HG03108 (cell line): ENCODE results near the gene CRAT.

Experiments
- ATAC-seq: cut with Tn5 transposase; IDR thresholded peaks from one replicate; pipeline ENCODE4 v1.9.1; 2021; ENCODE audit warnings: moderate library complexity; ENCODE audit not compliant: unreplicated experiment

CRAT gene

GRCh38 chr9:129111528-129112151 lies 1.0 kb upstream of the CRAT start:
- ATAC-seq, result no peak

- peak; percentile 1 for ATAC-seq
These were observed 447 bp downstream of the CRAT start for GRCh38 chr9:129109952-129110739.

GRCh38 chr9:129109537-129109903 lies 1.1 kb downstream of the CRAT start:
- no peak for ATAC-seq

- no peak for ATAC-seq
These were observed 1.6 kb downstream of the CRAT start for GRCh38 chr9:129108805-129109536.

DNA sequence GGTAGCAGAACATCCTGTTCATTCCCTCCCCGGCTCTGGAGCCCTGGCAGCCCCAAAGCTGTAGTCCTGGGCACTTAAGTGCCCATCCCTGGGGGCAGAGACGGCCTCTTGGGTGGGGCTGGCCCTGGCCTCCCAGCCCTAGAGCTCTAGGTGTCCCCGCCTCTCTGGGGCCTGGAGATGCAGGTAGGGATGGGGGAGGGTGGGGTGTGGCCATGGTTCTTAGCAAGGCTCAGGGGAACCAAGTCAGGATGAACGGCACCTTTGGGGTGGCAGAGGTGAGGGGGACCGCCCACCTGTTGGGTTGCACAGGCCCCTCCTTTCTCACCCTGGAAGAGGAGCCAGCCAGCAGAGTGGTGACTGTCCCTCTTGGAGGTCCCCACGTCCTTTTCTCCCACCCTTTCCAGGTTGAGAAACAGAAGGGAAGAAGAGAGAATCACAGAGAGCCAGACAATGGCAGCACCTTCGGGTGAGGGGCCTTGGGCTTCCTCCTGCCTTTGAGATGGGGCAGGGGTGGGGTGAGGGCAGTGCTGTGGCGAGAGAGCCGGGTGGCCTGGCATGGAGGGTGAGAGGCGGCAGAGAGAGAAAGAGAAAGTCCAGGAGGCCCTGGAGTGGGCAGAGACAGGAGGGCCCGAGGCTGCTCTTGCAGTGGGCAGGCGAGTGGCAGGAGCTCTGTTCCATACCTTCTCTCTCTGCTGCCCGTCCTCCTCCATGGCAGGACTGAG lies 2.3 kb downstream of the CRAT start:
- ATAC-seq, result no peak

DNA sequence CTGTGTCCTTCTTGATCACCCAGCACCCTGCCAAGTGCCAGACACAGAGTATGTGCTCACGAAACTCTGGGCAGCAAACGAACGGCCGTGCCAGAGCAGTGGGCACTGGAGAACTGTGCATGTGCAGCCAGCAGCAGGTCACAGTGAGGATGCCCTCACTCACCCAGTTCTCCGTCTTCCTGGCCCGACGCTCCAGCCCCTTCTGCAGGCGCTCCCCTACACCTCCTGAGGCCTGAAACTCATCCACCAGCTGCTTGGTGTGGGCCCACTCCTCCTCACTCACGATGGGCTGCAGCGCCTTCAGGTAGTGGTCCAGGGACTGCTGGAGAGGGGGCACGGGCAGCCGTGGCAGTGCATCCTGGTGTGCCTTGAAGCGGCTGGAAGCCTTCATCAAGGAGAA lies 2.9 kb downstream of the CRAT start:
- no peak for ATAC-seq

GRCh38 chr9:129105857-129106694 lies 4.5 kb downstream of the CRAT start:
- ATAC-seq, result no peak

- ATAC-seq, result no peak
These were observed 6.5 kb downstream of the CRAT start for GRCh38 chr9:129104051-129104450.

GRCh38 chr9:129103595-129103965 lies 7.0 kb downstream of the CRAT start:
- no peak for ATAC-seq

GRCh38 chr9:129102791-129103594 lies 7.6 kb downstream of the CRAT start:
- ATAC-seq, result no peak

GRCh38 chr9:129102095-129102525 lies 8.5 kb downstream of the CRAT start:
- ATAC-seq, result no peak

DNA sequence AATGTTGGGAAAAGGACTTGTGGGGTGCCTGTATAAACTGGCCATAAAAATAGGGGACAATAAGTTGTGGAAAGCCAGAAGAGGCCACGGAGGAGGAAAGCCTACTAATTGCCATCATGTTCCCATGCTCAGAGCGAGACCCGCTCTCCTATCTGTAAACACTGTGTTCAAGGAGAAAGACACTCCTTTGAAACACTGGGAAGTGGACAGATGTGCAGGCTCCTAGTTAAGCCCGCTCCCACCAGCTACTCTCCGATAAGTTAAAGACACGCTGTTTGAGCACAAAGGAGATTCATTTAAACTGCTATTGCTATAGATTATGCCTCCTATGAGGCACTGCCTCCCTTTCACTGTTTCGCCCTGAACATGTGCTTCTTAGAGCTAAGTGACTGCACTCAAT lies 9.3 kb downstream of the CRAT start:
- no peak for ATAC-seq

DNA sequence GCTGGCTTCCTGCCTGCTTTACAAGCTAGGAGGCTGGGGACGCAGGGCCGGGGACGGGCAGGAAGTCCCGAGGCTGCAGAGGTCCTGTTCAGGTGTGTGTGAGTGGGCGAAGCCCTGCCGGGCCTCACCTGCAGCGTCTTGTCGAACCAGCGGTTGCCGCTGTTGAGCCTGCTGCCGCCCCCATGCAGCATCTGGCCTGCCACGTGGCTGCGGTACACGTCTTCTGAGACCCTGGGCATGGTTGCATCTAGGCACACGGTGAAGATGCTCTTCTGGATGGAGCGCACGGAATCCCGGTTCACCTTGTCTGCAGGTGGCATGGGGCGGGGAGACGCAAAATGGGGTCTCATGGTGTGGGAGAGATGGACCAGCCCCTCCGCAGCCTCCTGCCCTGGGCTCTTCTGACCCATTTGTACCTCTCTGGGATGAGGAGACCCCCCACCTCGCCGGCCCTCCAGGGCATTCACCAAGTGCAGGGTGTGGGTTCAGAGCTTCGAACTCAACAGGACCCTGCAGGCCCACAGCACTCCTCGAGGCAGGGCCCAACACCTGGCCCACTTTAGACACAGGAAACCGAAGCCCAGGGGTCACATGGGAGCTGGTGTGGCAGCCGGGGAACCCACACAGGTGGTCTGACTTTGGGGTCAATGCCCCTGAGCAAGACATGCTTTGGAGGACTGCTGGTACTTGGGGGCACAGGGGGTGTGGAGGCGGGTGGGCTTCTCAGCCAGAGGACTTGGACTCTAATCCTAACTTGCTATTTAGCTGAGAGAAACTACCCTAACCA lies 10.0 kb downstream of the CRAT start:
- no peak for ATAC-seq

- ATAC-seq, result no peak
These were observed 12.3 kb downstream of the CRAT start for GRCh38 chr9:129098328-129098727.

- no peak for ATAC-seq
These were observed 12.8 kb downstream of the CRAT start for GRCh38 chr9:129097671-129098306.

- ATAC-seq, result no peak
These were observed 14.7 kb downstream of the CRAT start for GRCh38 chr9:129095908-129096307.

DNA sequence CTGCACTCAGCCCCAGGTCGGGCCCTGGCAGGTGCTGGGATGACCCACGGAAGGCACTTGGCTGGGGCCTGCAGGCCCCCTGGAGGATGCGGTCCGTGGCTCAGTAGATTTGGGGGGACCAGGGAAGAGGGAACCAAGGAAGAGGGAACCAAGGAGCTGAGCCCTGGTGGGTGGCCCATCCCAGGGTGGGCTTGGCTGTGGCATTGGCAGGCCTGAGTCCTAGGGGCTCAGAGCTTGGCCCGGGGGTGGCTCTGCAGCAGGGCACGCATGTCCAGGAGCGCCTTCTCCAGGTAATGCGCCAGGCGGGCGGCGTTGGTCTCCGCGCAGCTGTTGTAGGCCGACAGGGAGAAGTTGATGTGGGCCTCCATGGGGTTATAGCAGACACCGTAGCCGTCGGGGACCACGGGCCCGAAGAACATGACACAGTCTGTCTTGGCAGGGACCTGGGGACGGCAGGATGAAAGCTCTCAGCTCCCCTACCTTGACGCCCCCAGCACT lies 15.4 kb downstream of the CRAT start:
- no peak for ATAC-seq
